Measurements from ENCODE around the gene ARID5B. TPM values are rescaled to one million over a fixed set of nuclear protein-coding genes. Genes with fewer than 3 reads are reported as not detected.

ARID5B gene
- total and polyA plus RNA-seq, 2 donors (not counting 3 experiments of a cell fraction or from before 2014, with no cell fraction given) = 5.6 to 8.9 TPM

DNA sequence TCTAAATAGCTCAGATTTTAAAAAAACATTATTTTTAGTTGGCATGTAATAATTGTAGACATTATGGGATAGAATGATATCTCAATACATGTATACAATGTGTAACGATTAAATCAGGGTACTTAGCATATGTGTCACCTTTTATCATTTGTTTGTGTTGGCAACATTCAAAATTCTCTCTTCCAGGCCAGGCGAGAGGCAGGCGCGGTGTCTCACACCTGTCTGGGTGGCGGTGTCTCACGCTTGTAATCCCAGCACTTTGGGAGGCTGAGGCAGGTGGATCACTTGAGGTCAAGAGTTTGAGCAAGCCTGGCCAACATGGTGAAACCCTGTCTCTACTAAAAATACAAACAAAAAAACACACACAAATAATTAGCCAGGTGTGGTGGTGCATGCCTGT is 215.4 kb downstream of the ARID5B start:
- no peak overlapping the region for H3K27ac ChIP-seq (ENCODE audit: insufficient read depth, low read depth, low read length)
- H3K36me3 ChIP-seq (ENCODE audit: control insufficient read depth in 2 of 2, extremely low read depth in 1 of 2, insufficient read depth in 2 of 2, low read length in 2 of 2) = no peaks in the 10 kb centered on the region
- FAIRE-seq = no peak
- intact Hi-C loops (cut with micrococcal nuclease) = no loop called here
- no peak overlapping the region for H3K4me2 ChIP-seq (ENCODE audit: insufficient read depth, low read length)
- no peak overlapping the region for H2AFZ ChIP-seq (ENCODE audit: low read depth, low read length)
- no peak for DNase-seq (ENCODE audit: low read depth, low spot score)
- no peak overlapping the region for H3K9ac ChIP-seq (replicated peaks; ENCODE audit: extremely low read depth, insufficient read depth, low read length)
- no peaks in the 10 kb centered on the region for H3K9me1 ChIP-seq (replicated peaks; ENCODE audit: control insufficient read depth, extremely low read depth, insufficient read depth, low read length)
- CTCF ChIA-PET = no interaction called here
- H3K4me3 ChIP-seq (replicated peaks in 1 of 3; ENCODE audit: insufficient read depth in 1 of 3, low read depth in 1 of 3, low read length in 3 of 3) = no peak overlapping the region
- POLR2A ChIA-PET = no interaction called here
- BruUV-seq (replicated peaks) = no TSS peak
- H3K4me1 ChIP-seq (ENCODE audit: control insufficient read depth, extremely low read depth, insufficient read depth, low read length) = peaks cover 24% of the 10 kb centered on the region
- H3K9me3 ChIP-seq (replicated peaks; ENCODE audit: control insufficient read depth, insufficient read depth, low read length) = no peaks in the 10 kb centered on the region
- no peaks in the 10 kb centered on the region for H3K79me2 ChIP-seq (ENCODE audit: control insufficient read depth, insufficient read depth, low read length)
- H4K20me1 ChIP-seq (replicated peaks; ENCODE audit: control insufficient read depth, extremely low read depth, insufficient read depth, low read length) = no peaks in the 10 kb centered on the region
- no peak for TF ChIP-seq POLR2A (IDR thresholded peaks at IDR 0.05; ENCODE audit: low read depth, low read length)
- TF ChIP-seq FOS (IDR thresholded peaks at IDR 0.05; ENCODE audit: borderline replicate concordance, insufficient read depth, low read length) = no peak
- no peak for TF ChIP-seq GATA2 (IDR thresholded peaks at IDR 0.05; ENCODE audit: insufficient read depth, insufficient read length, low read depth, low read length)
- TF ChIP-seq, protein P1, sequence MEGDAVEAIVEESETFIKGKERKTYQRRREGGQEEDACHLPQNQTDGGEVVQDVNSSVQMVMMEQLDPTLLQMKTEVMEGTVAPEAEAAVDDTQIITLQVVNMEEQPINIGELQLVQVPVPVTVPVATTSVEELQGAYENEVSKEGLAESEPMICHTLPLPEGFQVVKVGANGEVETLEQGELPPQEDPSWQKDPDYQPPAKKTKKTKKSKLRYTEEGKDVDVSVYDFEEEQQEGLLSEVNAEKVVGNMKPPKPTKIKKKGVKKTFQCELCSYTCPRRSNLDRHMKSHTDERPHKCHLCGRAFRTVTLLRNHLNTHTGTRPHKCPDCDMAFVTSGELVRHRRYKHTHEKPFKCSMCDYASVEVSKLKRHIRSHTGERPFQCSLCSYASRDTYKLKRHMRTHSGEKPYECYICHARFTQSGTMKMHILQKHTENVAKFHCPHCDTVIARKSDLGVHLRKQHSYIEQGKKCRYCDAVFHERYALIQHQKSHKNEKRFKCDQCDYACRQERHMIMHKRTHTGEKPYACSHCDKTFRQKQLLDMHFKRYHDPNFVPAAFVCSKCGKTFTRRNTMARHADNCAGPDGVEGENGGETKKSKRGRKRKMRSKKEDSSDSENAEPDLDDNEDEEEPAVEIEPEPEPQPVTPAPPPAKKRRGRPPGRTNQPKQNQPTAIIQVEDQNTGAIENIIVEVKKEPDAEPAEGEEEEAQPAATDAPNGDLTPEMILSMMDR (IDR thresholded peaks at IDR 0.05; ENCODE audit: extremely low read depth in 1 of 2, insufficient read depth in 1 of 2, low read depth in 1 of 2, low read length in 2 of 2) = no peak
- TF ChIP-seq EZH2 (IDR thresholded peaks at IDR 0.05; ENCODE audit: borderline replicate concordance, low read depth, low read length, severe bottlenecking) = no peak
- TF ChIP-seq, protein P2, sequence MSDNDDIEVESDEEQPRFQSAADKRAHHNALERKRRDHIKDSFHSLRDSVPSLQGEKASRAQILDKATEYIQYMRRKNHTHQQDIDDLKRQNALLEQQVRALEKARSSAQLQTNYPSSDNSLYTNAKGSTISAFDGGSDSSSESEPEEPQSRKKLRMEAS (IDR thresholded peaks at IDR 0.05; ENCODE audit: insufficient read depth, insufficient read length) = no peak
- no peak for TF ChIP-seq POLR2AphosphoS5 (IDR thresholded peaks at IDR 0.05; ENCODE audit: insufficient read depth, low read depth, low read length)
- no peak for TF ChIP-seq JUN (IDR thresholded peaks at IDR 0.05; ENCODE audit: borderline replicate concordance, insufficient read depth, insufficient read length, low read depth)
- TF ChIP-seq MYC (IDR thresholded peaks at IDR 0.05; ENCODE audit: low read depth, low read length) = no peak
- H3K27me3 ChIP-seq (ENCODE audit: control insufficient read depth in 2 of 2, insufficient read depth in 2 of 2, low read length in 2 of 2) = no peaks in the 10 kb centered on the region
- dilution Hi-C loops (cut with MboI; ENCODE audit: extremely low pct_ligation_motif_present, low sequenced_read_pairs) = no loop called here

All from endothelial cell of umbilical vein (primary cell).